A673 (cell line): ENCODE results near the gene TEFM. TPM values are rescaled to one million over a fixed set of nuclear protein-coding genes. Genes with fewer than 3 reads are reported as not detected.

ENCODE experiments used
- BruUV-seq: library from RNA; stranded (reverse); fragments of 400-500 nt; replicated peaks from 2 replicates; lab custom pipeline; 2021; lab: Mats Ljungman, UMichigan
- CTCF ChIA-PET: fragments of 300-600 bp; sonication (Branson Sonifier 250); formaldehyde crosslinking; loops from one replicate; lab custom pipeline; 2022; ENCODE audit warnings: antibody characterized with exemption; lab: Charles Lee
- POLR2A ChIA-PET: fragments of 300-600 bp; sonication (Branson Sonifier 250); formaldehyde crosslinking; loops from one replicate; lab custom pipeline; 2022; ENCODE audit warnings: antibody characterized with exemption; ENCODE audit not compliant: low non-redundant PET; lab: Charles Lee
- DNase-seq: peaks from one replicate; pipeline ENCODE4 v3.0.0-alpha.2; 2015; ENCODE audit warnings: low spot score
- H3K27ac ChIP-seq: fragments of 200-600 bp; sonication (generic); 2 replicates; pipeline ENCODE4 v1.5.1; 2016; ENCODE audit warnings: mixed run types, low read depth, mild to moderate bottlenecking, mixed read lengths, antibody characterized with exemption, low read length; ENCODE audit not compliant: poor library complexity, severe bottlenecking
- H3K27me3 ChIP-seq: fragments of 200-600 bp; sonication (generic); replicated peaks from 2 replicates; pipeline ENCODE4 v1.6.1; 2017; ENCODE audit warnings: mixed run types, low read depth, mild to moderate bottlenecking, mixed read lengths, antibody characterized with exemption, low read length; ENCODE audit not compliant: insufficient read depth, poor library complexity
- H3K36me3 ChIP-seq: fragments of 200-600 bp; sonication (generic); 2 replicates; pipeline ENCODE4 v1.6.1; 2016; ENCODE audit warnings: mixed run types, mild to moderate bottlenecking, mixed read lengths, antibody characterized with exemption, low read length; ENCODE audit not compliant: insufficient read depth, poor library complexity, severe bottlenecking
- H3K4me1 ChIP-seq: fragments of 200-600 bp; sonication (generic); 2 replicates; pipeline ENCODE4 v1.6.1; 2017; ENCODE audit warnings: mixed run types, mild to moderate bottlenecking, mixed read lengths, antibody characterized with exemption, low read length; ENCODE audit not compliant: insufficient read depth, poor library complexity, severe bottlenecking
- H3K4me3 ChIP-seq: fragments of 200-600 bp; sonication (generic); 2 replicates; pipeline ENCODE4 v1.5.1; 2016; ENCODE audit warnings: low read depth, mixed run types, mild to moderate bottlenecking, mixed read lengths, low read length; ENCODE audit not compliant: poor library complexity, severe bottlenecking
- H3K9me3 ChIP-seq: fragments of 200-600 bp; sonication (generic); 2 replicates; pipeline ENCODE4 v1.6.1; 2016; ENCODE audit warnings: mixed run types, low read depth, mild to moderate bottlenecking, mixed read lengths, antibody characterized with exemption, low read length; ENCODE audit not compliant: poor library complexity, severe bottlenecking
- CTCF ChIP-seq: fragments of 300-800, 200-600 bp; sonication (generic); conservative IDR thresholded peaks from 2 replicates; pipeline ENCODE4 v1.5.1; 2017; ENCODE audit warnings: low read depth, mild to moderate bottlenecking, antibody characterized with exemption, low read length, moderate library complexity, mixed read lengths
- EZH2 ChIP-seq: fragments of 200-600 bp; sonication (generic); IDR thresholded peaks from 2 replicates; pipeline ENCODE4 v1.6.1; 2017; ENCODE audit warnings: borderline replicate concordance, low read depth, mild to moderate bottlenecking, mixed read lengths, antibody characterized with exemption, low read length; ENCODE audit not compliant: poor library complexity, severe bottlenecking
- intact Hi-C: fragments of 100-400 bp; cut with micrococcal nuclease; formaldehyde crosslinking; loops from one replicate; pipeline ENCODE4 v1.10.0; 2022; ENCODE audit not compliant: unreplicated experiment
- total RNA-seq: library from RNA; stranded (reverse); gene quantifications from 2 replicates; pipeline ENCODE4 v1.2.3, GENCODE V29; 2021

TEFM gene
- total RNA-seq, 1 experiment from 2014 or later = 7.2 TPM

- Histone ChIP-seq H3K27me3 (no peaks in the 10 kb centered on the region), H3K36me3 (no peaks in the 10 kb centered on the region), H3K9me3 (no peaks in the 10 kb centered on the region), H3K27ac (no peak overlapping the region), H3K4me1 (no peaks in the 10 kb centered on the region), H3K4me3 (no peak overlapping the region)
- TF ChIP-seq EZH2 (no peak), CTCF (no peak)
- BruUV-seq = no TSS peak
- CTCF ChIA-PET = no interaction called here
- intact Hi-C loops = no loop called here
- no peak for DNase-seq
- POLR2A ChIA-PET = no interaction called here
These were observed 41.8 kb upstream of the TEFM start for GRCh38 chr17:30947796-30948195.

GRCh38 chr17:30942308-30943079, 36.5 kb upstream of the TEFM start:
- Histone ChIP-seq H3K4me3 (no peak overlapping the region), H3K4me1 (no peaks in the 10 kb centered on the region), H3K27ac (no peak overlapping the region), H3K36me3 (no peaks in the 10 kb centered on the region), H3K27me3 (no peaks in the 10 kb centered on the region), H3K9me3 (no peaks in the 10 kb centered on the region)
- BruUV-seq = no TSS peak
- DNase-seq = no peak
- TF ChIP-seq EZH2 (no peak), CTCF (no peak)
- intact Hi-C loops = no loop called here
- CTCF ChIA-PET = no interaction called here
- POLR2A ChIA-PET = interaction anchor here (0.7 kb wide), 1 partner anchor 11 kb away, joined by 4 read pairs; no protein-coding TSS in a partner anchor

GRCh38 chr17:30939051-30939689, 33.1 kb upstream of the TEFM start:
- H3K27me3 ChIP-seq = no peaks in the 10 kb centered on the region
- H3K4me1 ChIP-seq = no peaks in the 10 kb centered on the region
- H3K4me3 ChIP-seq = no peak overlapping the region
- H3K27ac ChIP-seq = no peak overlapping the region
- no peaks in the 10 kb centered on the region for H3K36me3 ChIP-seq
- ChIA-PET POLR2A (no interaction called here), CTCF (no interaction called here)
- DNase-seq = no peak
- BruUV-seq = no TSS peak
- intact Hi-C loops = no loop called here
- TF ChIP-seq CTCF = no peak
- TF ChIP-seq EZH2 = no peak
- H3K9me3 ChIP-seq = no peaks in the 10 kb centered on the region
